Renal pelvis (tissue), 4 donors: Measurements from ENCODE around the gene PITPNB. TPM values are rescaled to one million over a fixed set of nuclear protein-coding genes. Genes with fewer than 3 reads are reported as not detected.

Source experiments
- DNase-seq: peaks from one replicate; pipeline ENCODE4 v3.0.0-alpha.2; 2013
- polyA plus RNA-seq, 3 donors: library from polyadenylated mRNA; unstranded; fragments of 120-200 nt; gene quantifications; one replicate each; pipeline ENCODE4 v1.2.1, GENCODE V29; 2013; ENCODE audit not compliant: insufficient read length in 3 of 3

Gene PITPNB
- polyA plus RNA-seq, 3 donors = 57.6 to 67.2 (median 64.3) TPM

- no peak for DNase-seq
These were observed 53.6 kb downstream of the PITPNB start for GRCh38 chr22:27865496-27865895.

- no peak for DNase-seq
These were observed 55.5 kb downstream of the PITPNB start for GRCh38 chr22:27863556-27863955.

GRCh38 chr22:27863001-27863400 lies 56.1 kb downstream of the PITPNB start:
- no peak for DNase-seq

GRCh38 chr22:27859336-27859735 lies 59.7 kb downstream of the PITPNB start:
- no peak for DNase-seq

GRCh38 chr22:27858626-27859025 lies 60.4 kb downstream of the PITPNB start:
- no peak for DNase-seq

GRCh38 chr22:27857443-27857842 lies 61.6 kb downstream of the PITPNB start:
- DNase-seq = no peak

- no peak for DNase-seq
These were observed 62.7 kb downstream of the PITPNB start for GRCh38 chr22:27856386-27856785.

GRCh38 chr22:27853424-27853823 lies 65.6 kb downstream of the PITPNB start:
- DNase-seq = no peak

- DNase-seq = no peak
These were observed 66.9 kb downstream of the PITPNB start for GRCh38 chr22:27851974-27852746.

- DNase-seq = no peak
These were observed 69.0 kb downstream of the PITPNB start for GRCh38 chr22:27850000-27850521.

- no peak for DNase-seq
These were observed 71.1 kb downstream of the PITPNB start for GRCh38 chr22:27848005-27848404.

GRCh38 chr22:27846910-27847309 lies 72.1 kb downstream of the PITPNB start:
- DNase-seq = peak; percentile 55

GRCh38 chr22:27846248-27846757 lies 72.8 kb downstream of the PITPNB start:
- no peak for DNase-seq

GRCh38 chr22:27845644-27846043 lies 73.4 kb downstream of the PITPNB start:
- no peak for DNase-seq

GRCh38 chr22:27844656-27845591 lies 74.1 kb downstream of the PITPNB start:
- peak; percentile 47 for DNase-seq

- no peak for DNase-seq
These were observed 74.8 kb downstream of the PITPNB start for GRCh38 chr22:27844256-27844655.

- no peak for DNase-seq
These were observed 75.6 kb downstream of the PITPNB start for GRCh38 chr22:27843441-27843840.

GRCh38 chr22:27842669-27843431 lies 76.2 kb downstream of the PITPNB start:
- DNase-seq = no peak

- no peak for DNase-seq
These were observed 76.9 kb downstream of the PITPNB start for GRCh38 chr22:27842201-27842600.

- no peak for DNase-seq
These were observed 78.6 kb downstream of the PITPNB start for GRCh38 chr22:27840436-27840835.

- DNase-seq = no peak
These were observed 79.9 kb downstream of the PITPNB start for GRCh38 chr22:27839057-27839660.
